IMR-90 (cell line): ENCODE data around the gene ARMC10. TPM values are rescaled to one million over a fixed set of nuclear protein-coding genes. Genes with fewer than 3 reads are reported as not detected.

Source experiments
- ATAC-seq: fragments of 200-7000 bp; cut with Tn5 transposase; 2 replicates; pipeline ENCODE4 v1.9.1; 2020; ENCODE audit warnings: low read depth, mild to moderate bottlenecking, moderate library complexity
- BruUV-seq: library from RNA; stranded (reverse); fragments of 400-500 nt; replicated peaks from 2 replicates; lab custom pipeline; 2021; lab: Mats Ljungman, UMichigan
- CTCF ChIA-PET: fragments of 300-600 bp; formaldehyde crosslinking; extraction: SDS; loops from one replicate; lab custom pipeline; 2021; ENCODE audit warnings: antibody characterized with exemption; lab: Yijun Ruan, JAX
- POLR2A ChIA-PET: fragments of 300-600 bp; sonication (Branson Sonifier 250); formaldehyde crosslinking; loops from one replicate; lab custom pipeline; 2022; ENCODE audit warnings: antibody characterized with exemption; ENCODE audit not compliant: unreplicated experiment; lab: Charles Lee
- DNase-seq: peaks from one replicate; pipeline ENCODE4 v3.0.0; 2013
- H2AFZ ChIP-seq: replicated peaks from 2 replicates; pipeline ENCODE3; 2013; ENCODE audit warnings: low read length, mild to moderate bottlenecking; ENCODE audit not compliant: poor library complexity
- H2AK5ac ChIP-seq: 2 replicates; pipeline ENCODE4 v1.6.1; 2013; ENCODE audit warnings: low read depth, low read length, inconsistent platforms
- H2AK9ac ChIP-seq: replicated peaks from 2 replicates; pipeline ENCODE3; 2013; ENCODE audit warnings: mild to moderate bottlenecking, low read depth, low read length, moderate library complexity; ENCODE audit not compliant: poor library complexity
- H2BK120ac ChIP-seq: 2 replicates; pipeline ENCODE4 v1.6.1; 2013; ENCODE audit warnings: low read depth, low read length, inconsistent platforms
- H2BK15ac ChIP-seq: 3 replicates; pipeline ENCODE4 v1.6.1; 2013; ENCODE audit warnings: low read depth, low read length, inconsistent platforms
- H2BK20ac ChIP-seq: 2 replicates; pipeline ENCODE4 v1.6.1; 2013; ENCODE audit warnings: low read depth, mild to moderate bottlenecking, inconsistent platforms, low read length, moderate library complexity
- H2BK5ac ChIP-seq: 2 replicates; pipeline ENCODE4 v1.6.1; 2013; ENCODE audit warnings: mild to moderate bottlenecking, low read depth, low read length, inconsistent platforms; ENCODE audit not compliant: poor library complexity, severe bottlenecking
- H3K14ac ChIP-seq: replicated peaks from 2 replicates; pipeline ENCODE4 v1.6.1; 2013; ENCODE audit warnings: low read depth, low read length, inconsistent platforms
- H3K18ac ChIP-seq: 2 replicates; pipeline ENCODE4 v1.6.1; 2013; ENCODE audit warnings: low read depth, low read length, control low read depth
- H3K23ac ChIP-seq: 2 replicates; pipeline ENCODE4 v1.6.1; 2013; ENCODE audit warnings: low read depth, low read length, inconsistent platforms
- H3K27ac ChIP-seq: 2 replicates; pipeline ENCODE4 v1.5.1; 2013; ENCODE audit warnings: mild to moderate bottlenecking, control low read depth, low read length; ENCODE audit not compliant: insufficient read depth
- H3K27me3 ChIP-seq: 2 replicates; pipeline ENCODE4 v1.6.1; 2013; ENCODE audit warnings: low read length; ENCODE audit not compliant: control insufficient read depth, insufficient read depth
- H3K36me3 ChIP-seq: 2 replicates; pipeline ENCODE4 v1.6.1; 2013; ENCODE audit warnings: low read length, mixed read lengths; ENCODE audit not compliant: control insufficient read depth, insufficient read depth
- H3K4ac ChIP-seq: 2 replicates; pipeline ENCODE4 v1.6.1; 2013; ENCODE audit warnings: low read depth, low read length, inconsistent platforms
- H3K4me1 ChIP-seq: 2 replicates; pipeline ENCODE4 v1.6.1; 2013; ENCODE audit warnings: low read length, mixed read lengths; ENCODE audit not compliant: control insufficient read depth, insufficient read depth
- H3K4me2 ChIP-seq: 2 replicates; pipeline ENCODE4 v1.6.1; 2013; ENCODE audit warnings: low read depth, mild to moderate bottlenecking, control low read depth, low read length, moderate library complexity
- H3K4me3 ChIP-seq: 2 replicates; pipeline ENCODE4 v1.5.1; 2013; ENCODE audit warnings: low read depth, mild to moderate bottlenecking, control low read depth, low read length, moderate library complexity; ENCODE audit not compliant: insufficient read depth
- H3K56ac ChIP-seq: 2 replicates; pipeline ENCODE4 v1.6.1; 2013; ENCODE audit warnings: low read length, inconsistent platforms; ENCODE audit not compliant: insufficient read depth; ENCODE audit errors: extremely low read depth
- H3K79me1 ChIP-seq, 2 experiments: 2 replicates each; pipeline ENCODE4 v1.6.1; 2013; ENCODE audit warnings: low read length in 2 of 2, inconsistent platforms in 1 of 2, low read depth in 1 of 2
- H3K9ac ChIP-seq: 2 replicates; pipeline ENCODE4 v1.6.1; 2013; ENCODE audit warnings: low read depth, low read length, control low read depth
- H3K9me1 ChIP-seq: 2 replicates; pipeline ENCODE4 v1.6.1; 2013; ENCODE audit warnings: low read length, inconsistent platforms; ENCODE audit not compliant: insufficient read depth
- H3K9me3 ChIP-seq: 2 replicates; pipeline ENCODE4 v1.6.1; 2013; ENCODE audit warnings: low read length; ENCODE audit not compliant: control insufficient read depth, insufficient read depth
- H4K20me1 ChIP-seq: 2 replicates; pipeline ENCODE4 v1.6.1; 2013; ENCODE audit warnings: low read length, inconsistent platforms; ENCODE audit not compliant: insufficient read depth
- H4K5ac ChIP-seq: 2 replicates; pipeline ENCODE4 v1.6.1; 2013; ENCODE audit warnings: mild to moderate bottlenecking, low read depth, low read length, control low read depth
- H4K8ac ChIP-seq, 2 experiments: 2 replicates each; pipeline ENCODE4 v1.6.1; 2013; ENCODE audit warnings: low read depth in 2 of 2, low read length in 2 of 2, control low read depth in 1 of 2, inconsistent platforms in 1 of 2
- H4K91ac ChIP-seq: 2 replicates; pipeline ENCODE4 v1.6.1; 2013; ENCODE audit warnings: low read depth, low read length, inconsistent platforms; ENCODE audit not compliant: insufficient read depth
- MAZ ChIP-seq: IDR thresholded peaks from 2 replicates; pipeline ENCODE4 v1.6.1; 2012; ENCODE audit warnings: low read depth, mild to moderate bottlenecking, low read length, improper control_type of control experiment, moderate library complexity, borderline replicate concordance
- RAD21 ChIP-seq: IDR thresholded peaks from 2 replicates; pipeline ENCODE4 v1.6.1; 2012; ENCODE audit warnings: low read length, improper control_type of control experiment
- WGBS, 2 experiments: methylation state at CpG; one replicate each; pipeline versions ENCODE4 v1.1.5 to v1.1.7; 2013; ENCODE audit warnings: missing lambda C conversion rate in 2 of 2; ENCODE audit not compliant: insufficient read length in 1 of 2; ENCODE audit errors: extremely low coverage in 2 of 2; 5-methylcytosine and 5-hydroxymethylcytosine counted together
- dilution Hi-C: fragments of 300-500 bp; cut with HindIII; formaldehyde crosslinking; loops from one replicate; pipeline ENCODE4 v1.14.3; 2018; ENCODE audit warnings: low sequenced_read_pairs; ENCODE audit not compliant: unreplicated experiment
- in situ Hi-C: fragments of 300-500 bp; cut with MboI; formaldehyde crosslinking; loops from 3 replicates; pipeline ENCODE4 v1.14.3; 2019; ENCODE audit warnings: low sequenced_read_pairs, inconsistent platforms, mixed read lengths
- intact Hi-C: fragments of 100-400 bp; cut with micrococcal nuclease; formaldehyde crosslinking; loops from 2 replicates; pipeline ENCODE4 v1.10.0; 2022
- polyA plus RNA-seq, 3 experiments: library from polyadenylated mRNA; depleted of rRNA; stranded (reverse); fragments of >200 nt; gene quantifications; 2 replicates each; pipeline ENCODE4 v1.2.3, GENCODE V29; 2012; ENCODE audit warnings: low replicate concordance in 1 of 3
- total RNA-seq: library from RNA; depleted of rRNA; stranded (reverse); fragments of >200 nt; gene quantifications from 2 replicates; pipeline ENCODE4 v1.2.3, GENCODE V29; 2012

ARMC10 gene
- total and polyA plus RNA-seq, 2 of the 4 experiments (the other 2 are of a cell fraction): 17.4 to 21.0 TPM

- Histone ChIP-seq H4K20me1 (no peaks in the 10 kb centered on the region), H3K18ac (no peak overlapping the region), H3K9ac (no peak overlapping the region), H4K5ac (no peak overlapping the region), H3K27ac (no peak overlapping the region), H3K27me3 (no peaks in the 10 kb centered on the region), H2BK20ac (no peak overlapping the region), H3K4ac (no peak overlapping the region), H2AFZ (no peak overlapping the region), H3K4me3 (no peak overlapping the region), H2AK5ac (no peak overlapping the region), H4K8ac (no peak overlapping the region), H3K9me1 (peaks cover 6% of the 10 kb centered on the region), H3K9me3 (no peaks in the 10 kb centered on the region), H3K56ac (no peak overlapping the region), H3K79me1 (0 out of 4 replicates have a peak, but pooled peaks cover 0 to 1% of the 10 kb centered on the region in 2 experiments), H4K91ac (no peak overlapping the region), H3K23ac (no peak overlapping the region), H3K36me3 (no peaks in the 10 kb centered on the region), H2BK5ac (no peak overlapping the region), H3K4me1 (no peaks in the 10 kb centered on the region), H2BK15ac (no peak overlapping the region), H3K4me2 (no peak overlapping the region), H2BK120ac (no peak overlapping the region), H2AK9ac (no peak overlapping the region), H3K14ac (no peak overlapping the region)
- in situ Hi-C loops (loop anchor here (10.0 kb wide), 1 partner anchor 324 kb away; the partner anchor contains the start of gene FAM185A), intact Hi-C loops (no loop called here), dilution Hi-C loops (no loop called here)
- TF ChIP-seq RAD21 (no peak), MAZ (no peak)
- ChIA-PET POLR2A (no interaction called here), CTCF (no interaction called here)
- WGBS, 2 experiments: 100% methylated on average over 1 of the region's 23 CpGs; no CpG with 5 or more reads in 1 of the 2 experiments
- ATAC-seq: no peak
- no TSS peak for BruUV-seq
- no peak for DNase-seq
Measured at GRCh38 chr7:103068414-103069403, 6.2 kb upstream of the ARMC10 start.
